Liver (tissue), 9 donors: ENCODE measurements around the gene ANO4. TPM values are rescaled to one million over a fixed set of nuclear protein-coding genes. Genes with fewer than 3 reads are reported as not detected.

ENCODE experiments used
- DNase-seq: peaks from one replicate; pipeline ENCODE4 v3.0.0-alpha.2; 2017; ENCODE audit warnings: low spot score
- H3K27ac ChIP-seq, 2 donors: one replicate each; pipeline ENCODE4 v1.7.0; 2013; ENCODE audit warnings: inconsistent platforms in 2 of 2, low read length in 2 of 2, control low read depth in 1 of 2, low read depth in 1 of 2, mild to moderate bottlenecking in 1 of 2
- H3K27me3 ChIP-seq, 4 donors: one replicate each; pipeline versions ENCODE4 v1.6.1 to v1.7.0; 2013; ENCODE audit warnings: low read length in 3 of 4, inconsistent platforms in 1 of 4, mild to moderate bottlenecking in 1 of 4, moderate library complexity in 1 of 4; ENCODE audit not compliant: control insufficient read depth in 4 of 4, insufficient read depth in 4 of 4
- H3K36me3 ChIP-seq, 4 donors: one replicate each; pipeline versions ENCODE4 v1.6.1 to v1.7.0; 2013; ENCODE audit warnings: low read length in 3 of 4, mild to moderate bottlenecking in 3 of 4, low read depth in 1 of 4, moderate library complexity in 1 of 4; ENCODE audit not compliant: control insufficient read depth in 4 of 4, insufficient read depth in 3 of 4
- H3K4me1 ChIP-seq, 4 donors: one replicate each; pipeline versions ENCODE4 v1.6.1 to v1.7.0; 2013; ENCODE audit warnings: low read length in 3 of 4, mild to moderate bottlenecking in 3 of 4, moderate library complexity in 1 of 4; ENCODE audit not compliant: control insufficient read depth in 4 of 4, insufficient read depth in 4 of 4
- H3K4me3 ChIP-seq, 3 donors: one replicate each; pipeline versions ENCODE4 v1.6.1 to v1.7.0; 2013; ENCODE audit warnings: low read length in 3 of 3, control low read depth in 1 of 3, low read depth in 1 of 3, mild to moderate bottlenecking in 1 of 3
- H3K9ac ChIP-seq, 2 donors: one replicate each; pipeline ENCODE4 v1.7.0; 2013; ENCODE audit warnings: low read length in 2 of 2, mild to moderate bottlenecking in 2 of 2, moderate library complexity in 2 of 2, control low read depth in 1 of 2, low read depth in 1 of 2
- H3K9me3 ChIP-seq, 4 donors: one replicate each; pipeline versions ENCODE4 v1.6.1 to v1.7.0; 2013; ENCODE audit warnings: low read length in 3 of 4; ENCODE audit not compliant: control insufficient read depth in 4 of 4
- EGR1 ChIP-seq, 2 donors: IDR thresholded peaks; 2 replicates each; pipeline ENCODE4 v1.6.1; 2016 to 2018; ENCODE audit warnings: antibody characterized with exemption in 2 of 2, low read depth in 2 of 2
- FOXA1 ChIP-seq: IDR thresholded peaks from 2 replicates; pipeline ENCODE4 v1.6.1; 2016; ENCODE audit warnings: antibody characterized with exemption
- FOXA2 ChIP-seq: IDR thresholded peaks from 2 replicates; pipeline ENCODE4 v1.6.1; 2016; ENCODE audit warnings: antibody characterized with exemption
- GABPA ChIP-seq, 2 donors: IDR thresholded peaks in 1 of 2; conservative IDR thresholded peaks in 1 of 2; 2 replicates each; pipeline ENCODE4 v1.6.1; 2016; ENCODE audit warnings: antibody characterized with exemption in 2 of 2, mild to moderate bottlenecking in 1 of 2, moderate library complexity in 1 of 2
- HNF4A ChIP-seq, 2 donors: conservative IDR thresholded peaks; 2 replicates each; pipeline ENCODE4 v1.6.1; 2016; ENCODE audit warnings: antibody characterized with exemption in 2 of 2, mild to moderate bottlenecking in 2 of 2
- HNF4G ChIP-seq: IDR thresholded peaks from 2 replicates; pipeline ENCODE4 v1.6.1; 2016; ENCODE audit warnings: antibody characterized with exemption
- JUND ChIP-seq, 2 donors: IDR thresholded peaks; 2 replicates each; pipeline ENCODE4 v1.6.1; 2016; ENCODE audit warnings: antibody characterized with exemption in 2 of 2
- NR2F2 ChIP-seq: IDR thresholded peaks from 2 replicates; pipeline ENCODE4 v1.6.1; 2016; ENCODE audit warnings: antibody characterized with exemption
- RAD21 ChIP-seq, 2 donors: IDR thresholded peaks; 2 replicates each; pipeline ENCODE4 v1.6.1; 2016; ENCODE audit warnings: antibody characterized with exemption in 2 of 2, mild to moderate bottlenecking in 2 of 2
- RXRA ChIP-seq, 2 donors: IDR thresholded peaks; 2 replicates each; pipeline ENCODE4 v1.6.1; 2017 to 2018; ENCODE audit warnings: antibody characterized with exemption in 2 of 2, mild to moderate bottlenecking in 1 of 2
- SP1 ChIP-seq: IDR thresholded peaks from 2 replicates; pipeline ENCODE4 v1.6.1; 2018; ENCODE audit warnings: antibody characterized with exemption, mild to moderate bottlenecking
- TAF1 ChIP-seq: conservative IDR thresholded peaks from 2 replicates; pipeline ENCODE4 v1.6.1; 2016; ENCODE audit warnings: antibody characterized with exemption, mild to moderate bottlenecking
- YY1 ChIP-seq: IDR thresholded peaks from 2 replicates; pipeline ENCODE4 v1.6.1; 2016; ENCODE audit warnings: antibody characterized with exemption, mild to moderate bottlenecking
- WGBS: extraction: QIAGEN DNeasy Blood & Tissue Kit; methylation state at CpG from one replicate; pipeline ENCODE4 v1.1.7; 2013; 5-methylcytosine and 5-hydroxymethylcytosine counted together
- polyA plus RNA-seq, 2 donors: library from polyadenylated mRNA; stranded (reverse) in 1 of 2; unstranded in 1 of 2; fragments of 200-250 nt in 1 of 2; fragments of >200 nt in 1 of 2; fragmentation: Nextera tagmentation in 1 of 2; extraction: Ambion mirVana in 1 of 2; gene quantifications; one replicate each; pipeline versions ENCODE4 v1.2.1 to v1.2.3, GENCODE V29; 2013 to 2015
- total RNA-seq, 2 donors: library from RNA; depleted of rRNA; stranded (reverse); fragments of >200 nt; gene quantifications; one replicate each; pipeline ENCODE4 v1.2.3, GENCODE V29; 2014
- TF ChIP-seq, protein P1 (sequence below): IDR thresholded peaks from 2 replicates; pipeline ENCODE4 v1.6.1; 2016; ENCODE audit warnings: antibody characterized with exemption
- TF ChIP-seq, protein P2 (sequence below): IDR thresholded peaks from 2 replicates; pipeline ENCODE4 v1.6.1; 2016; ENCODE audit warnings: antibody characterized with exemption
- TF ChIP-seq, protein P3 (sequence below): IDR thresholded peaks from 2 replicates; pipeline ENCODE4 v1.6.1; 2016; ENCODE audit warnings: antibody characterized with exemption, mild to moderate bottlenecking
- TF ChIP-seq, protein P4 (sequence below): fragments of 150-350 bp; IDR thresholded peaks from 2 replicates; pipeline ENCODE4 v1.5.1; 2017; ENCODE audit warnings: improper control_type of control experiment, low read depth, low read length; ENCODE audit not compliant: missing input control
- TF ChIP-seq, protein P5 (sequence below): IDR thresholded peaks from 2 replicates; pipeline ENCODE4 v1.6.1; 2016; ENCODE audit warnings: antibody characterized with exemption
- donor health status: healthy.
- donor health status: healthy.
- donor health status: healthy.
- donor health status: healthy.
- donor health status: healthy.

The ANO4 gene
- total and polyA plus RNA-seq, 4 donors: 0.08 to 2.2 (median 0.17) TPM; not detected in 1

DNA sequence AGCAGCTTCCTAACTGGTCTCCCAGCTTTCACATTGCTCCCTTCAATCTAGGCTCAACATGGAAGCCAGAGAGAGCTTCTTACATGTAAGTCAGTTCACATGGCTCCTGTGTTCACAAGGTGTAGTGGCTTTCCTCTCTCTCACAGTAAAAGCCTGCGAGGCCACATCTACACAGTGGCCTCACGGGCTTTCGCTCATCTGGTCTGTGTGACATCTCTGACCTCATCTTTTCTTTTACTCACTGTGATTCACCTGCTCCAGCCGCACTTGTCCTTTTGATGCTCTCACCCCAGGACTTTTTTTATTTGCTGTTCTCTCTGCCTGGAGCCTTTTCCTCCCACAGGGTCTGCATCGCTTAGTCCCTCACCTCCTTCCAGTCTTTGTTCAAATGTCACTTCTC lies 293.3 kb downstream of the ANO4 start:
- Histone ChIP-seq H3K9ac (no peak overlapping the region), H3K27me3 (peaks cover 0 to 2% (median 0%) of the 10 kb centered on the region in 4 donors), H3K4me1 (no peaks in the 10 kb centered on the region), H3K4me3 (no peak overlapping the region), H3K36me3 (no peaks in the 10 kb centered on the region), H3K27ac (no peak overlapping the region), H3K9me3 (no peaks in the 10 kb centered on the region)
- no peak for DNase-seq
- TF ChIP-seq JUND (IDR thresholded peaks at IDR 0.05) (no peak), GABPA (IDR thresholded peaks at IDR 0.05 in 1 of 2, conservative IDR thresholded peaks at IDR 0.05 in 1 of 2) (no peak), FOXA1 (no peak), EGR1 (IDR thresholded peaks at IDR 0.05; ENCODE audit: low read depth in 2 of 2) (no peak), HNF4G (no peak), HNF4A (conservative IDR thresholded peaks at IDR 0.05) (no peak), YY1 (no peak), RAD21 (IDR thresholded peaks at IDR 0.05) (no peak), RXRA (IDR thresholded peaks at IDR 0.05) (no peak), NR2F2 (no peak), SP1 (no peak), FOXA2 (no peak), TAF1 (no peak)
- TF ChIP-seq, protein P1, sequence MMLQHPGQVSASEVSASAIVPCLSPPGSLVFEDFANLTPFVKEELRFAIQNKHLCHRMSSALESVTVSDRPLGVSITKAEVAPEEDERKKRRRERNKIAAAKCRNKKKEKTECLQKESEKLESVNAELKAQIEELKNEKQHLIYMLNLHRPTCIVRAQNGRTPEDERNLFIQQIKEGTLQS: no peak
- TF ChIP-seq, protein P2, sequence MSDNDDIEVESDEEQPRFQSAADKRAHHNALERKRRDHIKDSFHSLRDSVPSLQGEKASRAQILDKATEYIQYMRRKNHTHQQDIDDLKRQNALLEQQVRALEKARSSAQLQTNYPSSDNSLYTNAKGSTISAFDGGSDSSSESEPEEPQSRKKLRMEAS: no peak
- TF ChIP-seq, protein P3, sequence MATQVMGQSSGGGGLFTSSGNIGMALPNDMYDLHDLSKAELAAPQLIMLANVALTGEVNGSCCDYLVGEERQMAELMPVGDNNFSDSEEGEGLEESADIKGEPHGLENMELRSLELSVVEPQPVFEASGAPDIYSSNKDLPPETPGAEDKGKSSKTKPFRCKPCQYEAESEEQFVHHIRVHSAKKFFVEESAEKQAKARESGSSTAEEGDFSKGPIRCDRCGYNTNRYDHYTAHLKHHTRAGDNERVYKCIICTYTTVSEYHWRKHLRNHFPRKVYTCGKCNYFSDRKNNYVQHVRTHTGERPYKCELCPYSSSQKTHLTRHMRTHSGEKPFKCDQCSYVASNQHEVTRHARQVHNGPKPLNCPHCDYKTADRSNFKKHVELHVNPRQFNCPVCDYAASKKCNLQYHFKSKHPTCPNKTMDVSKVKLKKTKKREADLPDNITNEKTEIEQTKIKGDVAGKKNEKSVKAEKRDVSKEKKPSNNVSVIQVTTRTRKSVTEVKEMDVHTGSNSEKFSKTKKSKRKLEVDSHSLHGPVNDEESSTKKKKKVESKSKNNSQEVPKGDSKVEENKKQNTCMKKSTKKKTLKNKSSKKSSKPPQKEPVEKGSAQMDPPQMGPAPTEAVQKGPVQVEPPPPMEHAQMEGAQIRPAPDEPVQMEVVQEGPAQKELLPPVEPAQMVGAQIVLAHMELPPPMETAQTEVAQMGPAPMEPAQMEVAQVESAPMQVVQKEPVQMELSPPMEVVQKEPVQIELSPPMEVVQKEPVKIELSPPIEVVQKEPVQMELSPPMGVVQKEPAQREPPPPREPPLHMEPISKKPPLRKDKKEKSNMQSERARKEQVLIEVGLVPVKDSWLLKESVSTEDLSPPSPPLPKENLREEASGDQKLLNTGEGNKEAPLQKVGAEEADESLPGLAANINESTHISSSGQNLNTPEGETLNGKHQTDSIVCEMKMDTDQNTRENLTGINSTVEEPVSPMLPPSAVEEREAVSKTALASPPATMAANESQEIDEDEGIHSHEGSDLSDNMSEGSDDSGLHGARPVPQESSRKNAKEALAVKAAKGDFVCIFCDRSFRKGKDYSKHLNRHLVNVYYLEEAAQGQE: no peak
- TF ChIP-seq, protein P4, sequence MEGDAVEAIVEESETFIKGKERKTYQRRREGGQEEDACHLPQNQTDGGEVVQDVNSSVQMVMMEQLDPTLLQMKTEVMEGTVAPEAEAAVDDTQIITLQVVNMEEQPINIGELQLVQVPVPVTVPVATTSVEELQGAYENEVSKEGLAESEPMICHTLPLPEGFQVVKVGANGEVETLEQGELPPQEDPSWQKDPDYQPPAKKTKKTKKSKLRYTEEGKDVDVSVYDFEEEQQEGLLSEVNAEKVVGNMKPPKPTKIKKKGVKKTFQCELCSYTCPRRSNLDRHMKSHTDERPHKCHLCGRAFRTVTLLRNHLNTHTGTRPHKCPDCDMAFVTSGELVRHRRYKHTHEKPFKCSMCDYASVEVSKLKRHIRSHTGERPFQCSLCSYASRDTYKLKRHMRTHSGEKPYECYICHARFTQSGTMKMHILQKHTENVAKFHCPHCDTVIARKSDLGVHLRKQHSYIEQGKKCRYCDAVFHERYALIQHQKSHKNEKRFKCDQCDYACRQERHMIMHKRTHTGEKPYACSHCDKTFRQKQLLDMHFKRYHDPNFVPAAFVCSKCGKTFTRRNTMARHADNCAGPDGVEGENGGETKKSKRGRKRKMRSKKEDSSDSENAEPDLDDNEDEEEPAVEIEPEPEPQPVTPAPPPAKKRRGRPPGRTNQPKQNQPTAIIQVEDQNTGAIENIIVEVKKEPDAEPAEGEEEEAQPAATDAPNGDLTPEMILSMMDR: no peak
- TF ChIP-seq, protein P5, sequence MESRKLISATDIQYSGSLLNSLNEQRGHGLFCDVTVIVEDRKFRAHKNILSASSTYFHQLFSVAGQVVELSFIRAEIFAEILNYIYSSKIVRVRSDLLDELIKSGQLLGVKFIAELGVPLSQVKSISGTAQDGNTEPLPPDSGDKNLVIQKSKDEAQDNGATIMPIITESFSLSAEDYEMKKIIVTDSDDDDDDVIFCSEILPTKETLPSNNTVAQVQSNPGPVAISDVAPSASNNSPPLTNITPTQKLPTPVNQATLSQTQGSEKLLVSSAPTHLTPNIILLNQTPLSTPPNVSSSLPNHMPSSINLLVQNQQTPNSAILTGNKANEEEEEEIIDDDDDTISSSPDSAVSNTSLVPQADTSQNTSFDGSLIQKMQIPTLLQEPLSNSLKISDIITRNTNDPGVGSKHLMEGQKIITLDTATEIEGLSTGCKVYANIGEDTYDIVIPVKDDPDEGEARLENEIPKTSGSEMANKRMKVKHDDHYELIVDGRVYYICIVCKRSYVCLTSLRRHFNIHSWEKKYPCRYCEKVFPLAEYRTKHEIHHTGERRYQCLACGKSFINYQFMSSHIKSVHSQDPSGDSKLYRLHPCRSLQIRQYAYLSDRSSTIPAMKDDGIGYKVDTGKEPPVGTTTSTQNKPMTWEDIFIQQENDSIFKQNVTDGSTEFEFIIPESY: no peak
- WGBS: 73% methylated on average over 5 of the region's 5 CpGs

DNA sequence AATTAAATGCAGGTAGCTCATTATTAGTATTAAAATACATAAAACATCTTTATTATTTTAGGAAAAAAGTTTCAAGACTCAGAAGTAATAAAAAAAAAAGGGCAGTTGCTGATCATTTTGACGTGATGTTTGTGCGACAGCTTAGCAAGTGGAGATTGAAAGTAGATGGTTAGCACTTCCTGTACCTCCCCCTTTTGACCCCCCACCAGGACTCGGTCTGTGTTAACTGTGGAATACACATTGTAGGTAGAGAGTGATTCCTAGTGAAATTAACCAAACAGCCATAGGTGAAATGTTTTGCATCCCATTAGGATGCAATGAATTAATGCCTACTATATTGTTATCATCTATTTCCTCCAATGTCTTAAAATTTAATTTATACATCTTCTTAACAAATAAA lies 294.7 kb downstream of the ANO4 start:
- H3K9me3 ChIP-seq: no peaks in the 10 kb centered on the region
- no peak overlapping the region for H3K4me3 ChIP-seq
- H3K27me3 ChIP-seq: peaks cover 0 to 2% (median 0%) of the 10 kb centered on the region in 4 donors
- WGBS: 72% methylated on average over 3 of the region's 3 CpGs
- H3K4me1 ChIP-seq: no peaks in the 10 kb centered on the region
- TF ChIP-seq GABPA (IDR thresholded peaks at IDR 0.05 in 1 of 2, conservative IDR thresholded peaks at IDR 0.05 in 1 of 2) (no peak), NR2F2 (no peak), RAD21 (IDR thresholded peaks at IDR 0.05) (no peak), YY1 (no peak), RXRA (IDR thresholded peaks at IDR 0.05) (no peak), FOXA1 (no peak)
- TF ChIP-seq, protein P3: no peak
- TF ChIP-seq, protein P4: no peak
- TF ChIP-seq, protein P1: no peak
- H3K9ac ChIP-seq: no peak overlapping the region
- H3K36me3 ChIP-seq: no peaks in the 10 kb centered on the region
- no peak overlapping the region for H3K27ac ChIP-seq
- no peak for DNase-seq
